Endodermal cell (in vitro differentiated cells): ENCODE measurements around the gene IQCM. TPM values are rescaled to one million over a fixed set of nuclear protein-coding genes. Genes with fewer than 3 reads are reported as not detected.

Experiments used
- DNase-seq: peaks from one replicate; pipeline ENCODE4 v3.0.0-alpha.2; 2017
- H3K27ac ChIP-seq: 2 replicates; pipeline ENCODE4 v1.5.1; 2013; ENCODE audit warnings: mild to moderate bottlenecking, low read depth, low read length, moderate library complexity
- H3K27me3 ChIP-seq: 2 replicates; pipeline ENCODE4 v1.6.1; 2013; ENCODE audit warnings: mild to moderate bottlenecking, low read length, moderate library complexity; ENCODE audit not compliant: insufficient read depth, control insufficient read depth, poor library complexity, severe bottlenecking
- H3K36me3 ChIP-seq: 2 replicates; pipeline ENCODE4 v1.7.0; 2013; ENCODE audit warnings: mild to moderate bottlenecking, low read length, moderate library complexity; ENCODE audit not compliant: control insufficient read depth, insufficient read depth
- H3K4me1 ChIP-seq: one replicate; pipeline ENCODE4 v1.7.0; 2013; ENCODE audit warnings: low read length; ENCODE audit not compliant: control insufficient read depth, insufficient read depth
- H3K4me3 ChIP-seq: 2 replicates; pipeline ENCODE4 v1.5.1; 2013; ENCODE audit warnings: mild to moderate bottlenecking, low read length, moderate library complexity
- H3K9ac ChIP-seq: 2 replicates; pipeline ENCODE4 v1.6.1; 2013; ENCODE audit warnings: mild to moderate bottlenecking, low read length, moderate library complexity; ENCODE audit not compliant: poor library complexity, severe bottlenecking; ENCODE audit errors: extremely low read depth
- H3K9me3 ChIP-seq: 2 replicates; pipeline ENCODE4 v1.6.1; 2013; ENCODE audit warnings: mild to moderate bottlenecking, low read length, moderate library complexity; ENCODE audit not compliant: control insufficient read depth
- H3K27ac Mint-ChIP-seq: 2 replicates; pipeline ENCODE4 v1.8.0; 2020; ENCODE audit warnings: mixed read lengths
- H3K27me3 Mint-ChIP-seq: 2 replicates; pipeline ENCODE4 v1.8.0; 2021; ENCODE audit warnings: mild to moderate bottlenecking, mixed read lengths; ENCODE audit not compliant: insufficient read depth
- H3K36me3 Mint-ChIP-seq: 2 replicates; pipeline ENCODE4 v1.8.0; 2020; ENCODE audit warnings: low read depth, mixed read lengths
- H3K4me1 Mint-ChIP-seq: 2 replicates; pipeline ENCODE4 v1.8.0; 2020; ENCODE audit warnings: mixed read lengths
- H3K4me3 Mint-ChIP-seq: 2 replicates; pipeline ENCODE4 v1.8.0; 2020; ENCODE audit warnings: mild to moderate bottlenecking, moderate library complexity, mixed read lengths
- H3K9me3 Mint-ChIP-seq: 2 replicates; pipeline ENCODE4 v1.8.0; 2020; ENCODE audit warnings: mild to moderate bottlenecking, mixed read lengths
- CTCF ChIP-seq: fragments of 200-600 bp; sonication (generic); conservative IDR thresholded peaks from 2 replicates; pipeline ENCODE4 v1.5.0; 2021; ENCODE audit warnings: antibody characterized with exemption, mild to moderate bottlenecking
- WGBS, 2 experiments: methylation state at CpG; one replicate each; pipeline versions ENCODE4 v1.1.5 to v1.1.7; 2013; ENCODE audit warnings: missing lambda C conversion rate in 2 of 2, mixed read lengths in 1 of 2; ENCODE audit not compliant: insufficient coverage in 1 of 2, insufficient read length in 1 of 2; 5-methylcytosine and 5-hydroxymethylcytosine counted together
- total RNA-seq, 2 donors: library from RNA; stranded (reverse); fragmentation: NEBNext Ultra II Directional in 1 of 2; extraction: Animal tissue kit (Norgen Biotek cat#: 25700) in 1 of 2; gene quantifications; 2 replicates in 1 of 2; 3 replicates in 1 of 2; pipeline ENCODE4 v1.2.1, GENCODE V29; 2021

Gene IQCM
- total RNA-seq, 2 donors from 2014 or later: not detected

GRCh38 chr4:149631629-149632028 lies 184.0 kb downstream of the IQCM start:
- no peaks in the 10 kb centered on the region for H3K36me3 Mint-ChIP-seq
- TF ChIP-seq CTCF: no peak
- Histone ChIP-seq H3K27me3 (no peaks in the 10 kb centered on the region), H3K27ac (no peak overlapping the region), H3K36me3 (no peaks in the 10 kb centered on the region), H3K9ac (no peak overlapping the region), H3K4me3 (no peak overlapping the region), H3K4me1 (peaks cover 3% of the 10 kb centered on the region), H3K9me3 (no peaks in the 10 kb centered on the region)
- 93% methylated on average over 1 of the region's 1 CpG; no CpG with 5 or more reads in 1 of the 2 experiments for WGBS, 2 experiments
- H3K4me3 Mint-ChIP-seq: no peak overlapping the region
- DNase-seq: no peak
- H3K27me3 Mint-ChIP-seq: no peaks in the 10 kb centered on the region
- no peaks in the 10 kb centered on the region for H3K9me3 Mint-ChIP-seq
- peaks cover 3% of the 10 kb centered on the region for H3K4me1 Mint-ChIP-seq
- no peak overlapping the region for H3K27ac Mint-ChIP-seq

DNA sequence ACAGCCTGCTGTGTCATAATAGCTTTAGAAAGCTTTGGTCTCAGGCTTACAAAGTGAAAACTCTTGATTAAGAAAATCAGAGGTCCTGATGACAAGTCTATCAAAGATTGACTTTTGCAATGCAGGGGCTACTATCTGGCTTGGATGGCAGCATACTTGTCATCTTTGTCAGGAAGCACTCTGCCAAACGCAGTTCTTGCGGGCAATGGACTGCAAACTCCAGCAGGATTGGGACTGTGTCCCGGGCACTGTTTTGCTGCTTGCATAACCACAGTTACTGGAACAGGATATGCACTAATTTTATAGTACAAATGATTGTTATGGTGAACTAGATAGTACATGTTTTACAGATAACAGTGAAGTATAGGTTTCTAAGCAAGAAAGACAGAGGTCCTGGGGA lies 185.6 kb downstream of the IQCM start:
- WGBS, 2 experiments: 95% methylated on average over 3 of the region's 3 CpGs; no CpG with 5 or more reads in 1 of the 2 experiments
- H3K4me1 Mint-ChIP-seq: peaks cover under 1% of the 10 kb centered on the region
- no peak for DNase-seq

GRCh38 chr4:149605601-149606378 lies 209.9 kb downstream of the IQCM start:
- DNase-seq: peak; percentile 49
- H3K27ac ChIP-seq: no peak overlapping the region
- no peak overlapping the region for H3K9ac ChIP-seq
- 95% methylated on average over 1 of the region's 1 CpG; no CpG with 5 or more reads in 1 of the 2 experiments for WGBS, 2 experiments
- no peaks in the 10 kb centered on the region for H3K36me3 ChIP-seq
- no peaks in the 10 kb centered on the region for H3K27me3 Mint-ChIP-seq
- no peaks in the 10 kb centered on the region for H3K9me3 Mint-ChIP-seq
- H3K4me1 ChIP-seq: no peaks in the 10 kb centered on the region
- H3K4me3 ChIP-seq: no peak overlapping the region
- TF ChIP-seq CTCF: no peak
- no peaks in the 10 kb centered on the region for H3K4me1 Mint-ChIP-seq
- H3K27ac Mint-ChIP-seq: no peak overlapping the region
- H3K9me3 ChIP-seq: no peaks in the 10 kb centered on the region
- no peak overlapping the region for H3K4me3 Mint-ChIP-seq
- H3K27me3 ChIP-seq: no peaks in the 10 kb centered on the region
- no peaks in the 10 kb centered on the region for H3K36me3 Mint-ChIP-seq

More for the DNA sequence above, 185.6 kb downstream of the IQCM start:
- no peak for TF ChIP-seq CTCF
- Histone ChIP-seq H3K4me3 (no peak overlapping the region), H3K9me3 (no peaks in the 10 kb centered on the region), H3K4me1 (peaks cover 3% of the 10 kb centered on the region), H3K9ac (no peak overlapping the region), H3K27me3 (no peaks in the 10 kb centered on the region), H3K36me3 (no peaks in the 10 kb centered on the region), H3K27ac (no peak overlapping the region)
- no peaks in the 10 kb centered on the region for H3K9me3 Mint-ChIP-seq
- no peak overlapping the region for H3K27ac Mint-ChIP-seq
- no peaks in the 10 kb centered on the region for H3K27me3 Mint-ChIP-seq
- H3K4me3 Mint-ChIP-seq: no peak overlapping the region
- H3K36me3 Mint-ChIP-seq: no peaks in the 10 kb centered on the region
